PC-3 (cell line): ENCODE data around the gene CAPZB.

Experiments
- EZH2 ChIP-seq: fragments of 300-600 bp; sonication (generic); IDR thresholded peaks from one replicate; pipeline ENCODE4 v1.6.1; 2017; ENCODE audit warnings: antibody characterized with exemption, mild to moderate bottlenecking, low read length; ENCODE audit not compliant: unreplicated experiment
- EZH2phosphoT487 ChIP-seq: fragments of 300-600 bp; sonication (generic); IDR thresholded peaks from 2 replicates; pipeline ENCODE4 v1.6.1; 2018; ENCODE audit warnings: mild to moderate bottlenecking, antibody characterized with exemption, low read length, borderline replicate concordance
- TF ChIP-seq, protein P1 (sequence below): fragments of 300-600 bp; sonication (generic); conservative IDR thresholded peaks from 2 replicates; pipeline ENCODE4 v1.5.1; 2017; ENCODE audit warnings: antibody characterized with exemption, low read depth, mild to moderate bottlenecking, low read length

DNA sequence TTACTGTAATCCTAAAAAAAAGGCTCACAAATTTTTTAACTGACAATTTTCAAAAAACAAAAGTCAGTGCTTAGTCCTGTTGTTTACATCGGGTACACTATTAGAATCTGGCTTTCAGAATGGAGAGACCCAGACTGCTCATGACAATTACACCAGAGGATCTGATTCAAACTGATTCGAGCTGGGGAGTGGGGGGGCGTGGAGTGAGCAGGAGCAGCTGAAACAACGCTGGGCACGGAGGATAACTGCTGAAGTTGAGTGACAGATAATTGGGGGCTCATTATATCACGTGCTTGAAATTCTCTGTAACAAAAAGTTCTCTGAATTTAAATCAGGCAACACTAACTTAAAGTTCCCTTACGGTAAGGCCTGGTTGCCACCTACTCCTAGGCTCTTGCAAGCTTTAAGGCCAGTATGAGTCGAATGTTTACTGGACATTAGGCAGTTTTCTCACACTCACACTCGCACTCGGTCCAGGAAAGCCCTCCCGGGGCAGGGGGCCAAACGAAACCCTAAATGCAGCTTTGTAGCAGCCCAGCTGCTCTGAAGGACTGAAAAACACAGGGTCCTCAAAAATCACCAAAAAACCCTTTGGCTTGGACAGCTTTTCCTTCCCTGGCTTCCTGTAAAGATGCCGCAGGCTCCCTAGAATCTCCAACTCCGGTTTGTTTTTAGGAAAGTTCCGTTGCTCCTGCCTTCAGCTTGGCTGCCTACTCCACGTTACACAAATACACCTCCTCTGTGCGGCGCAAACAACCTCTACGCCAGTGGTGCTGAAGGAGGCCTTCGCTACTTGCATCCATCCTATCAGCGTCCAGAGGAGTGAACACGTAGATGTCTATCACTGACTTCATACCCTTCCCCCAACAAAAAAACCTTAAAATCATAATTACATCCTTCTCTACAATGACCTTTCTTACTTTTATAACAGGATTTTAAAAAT is 42.9 kb downstream of the CAPZB start:
- TF ChIP-seq, protein P1, sequence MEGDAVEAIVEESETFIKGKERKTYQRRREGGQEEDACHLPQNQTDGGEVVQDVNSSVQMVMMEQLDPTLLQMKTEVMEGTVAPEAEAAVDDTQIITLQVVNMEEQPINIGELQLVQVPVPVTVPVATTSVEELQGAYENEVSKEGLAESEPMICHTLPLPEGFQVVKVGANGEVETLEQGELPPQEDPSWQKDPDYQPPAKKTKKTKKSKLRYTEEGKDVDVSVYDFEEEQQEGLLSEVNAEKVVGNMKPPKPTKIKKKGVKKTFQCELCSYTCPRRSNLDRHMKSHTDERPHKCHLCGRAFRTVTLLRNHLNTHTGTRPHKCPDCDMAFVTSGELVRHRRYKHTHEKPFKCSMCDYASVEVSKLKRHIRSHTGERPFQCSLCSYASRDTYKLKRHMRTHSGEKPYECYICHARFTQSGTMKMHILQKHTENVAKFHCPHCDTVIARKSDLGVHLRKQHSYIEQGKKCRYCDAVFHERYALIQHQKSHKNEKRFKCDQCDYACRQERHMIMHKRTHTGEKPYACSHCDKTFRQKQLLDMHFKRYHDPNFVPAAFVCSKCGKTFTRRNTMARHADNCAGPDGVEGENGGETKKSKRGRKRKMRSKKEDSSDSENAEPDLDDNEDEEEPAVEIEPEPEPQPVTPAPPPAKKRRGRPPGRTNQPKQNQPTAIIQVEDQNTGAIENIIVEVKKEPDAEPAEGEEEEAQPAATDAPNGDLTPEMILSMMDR = no peak
- TF ChIP-seq EZH2phosphoT487 (no peak), EZH2 (no peak)
